ENCODE data around the gene BHLHE40. TPM values are rescaled to one million over a fixed set of nuclear protein-coding genes. Genes with fewer than 3 reads are reported as not detected.
A peak's percentile ranks its signal among the peaks of the same experiment; 100 is the strongest.

BHLHE40 gene
- total and polyA plus RNA-seq, 2 of the 13 experiments (the other 11 are each of a cell fraction or from before 2014, with no cell fraction given), result 1.8 to 51.0 TPM

GRCh38 chr3:5016211-5017161, 37.2 kb downstream of the BHLHE40 start (continued):
- TF ChIP-seq, protein P1, sequence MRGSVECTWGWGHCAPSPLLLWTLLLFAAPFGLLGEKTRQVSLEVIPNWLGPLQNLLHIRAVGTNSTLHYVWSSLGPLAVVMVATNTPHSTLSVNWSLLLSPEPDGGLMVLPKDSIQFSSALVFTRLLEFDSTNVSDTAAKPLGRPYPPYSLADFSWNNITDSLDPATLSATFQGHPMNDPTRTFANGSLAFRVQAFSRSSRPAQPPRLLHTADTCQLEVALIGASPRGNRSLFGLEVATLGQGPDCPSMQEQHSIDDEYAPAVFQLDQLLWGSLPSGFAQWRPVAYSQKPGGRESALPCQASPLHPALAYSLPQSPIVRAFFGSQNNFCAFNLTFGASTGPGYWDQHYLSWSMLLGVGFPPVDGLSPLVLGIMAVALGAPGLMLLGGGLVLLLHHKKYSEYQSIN (CRISPR knock-in tag; IDR thresholded peaks at IDR 0.05; ENCODE audit: borderline replicate concordance), result no peak
- TF ChIP-seq ZNF180 (CRISPR knock-in tag; IDR thresholded peaks at IDR 0.05; ENCODE audit: borderline replicate concordance, low read depth) (no peak), ZNF674 (CRISPR knock-in tag; IDR thresholded peaks at IDR 0.05; ENCODE audit: low read depth) (no peak), HNF1A (IDR thresholded peaks at IDR 0.05; ENCODE audit: low read depth) (no peak), HNF1A (CRISPR knock-in tag; IDR thresholded peaks at IDR 0.05; ENCODE audit: borderline replicate concordance) (no peak), ZNF12 (CRISPR knock-in tag; IDR thresholded peaks at IDR 0.05) (0 out of 2 replicates have a peak, but pooled peaks have one; percentile 57), TAF1 (CRISPR knock-in tag; IDR thresholded peaks at IDR 0.05) (no peak), ATRX (CRISPR knock-in tag; IDR thresholded peaks at IDR 0.05; ENCODE audit: borderline replicate concordance) (no peak), RBM22 (optimal IDR thresholded peaks at IDR 0.05; ENCODE audit: low read length) (no peak), ZNF124 (CRISPR knock-in tag; IDR thresholded peaks at IDR 0.05) (no peak), YEATS4 (CRISPR knock-in tag; IDR thresholded peaks at IDR 0.05; ENCODE audit: borderline replicate concordance) (no peak)
- TF ChIP-seq, protein P2, sequence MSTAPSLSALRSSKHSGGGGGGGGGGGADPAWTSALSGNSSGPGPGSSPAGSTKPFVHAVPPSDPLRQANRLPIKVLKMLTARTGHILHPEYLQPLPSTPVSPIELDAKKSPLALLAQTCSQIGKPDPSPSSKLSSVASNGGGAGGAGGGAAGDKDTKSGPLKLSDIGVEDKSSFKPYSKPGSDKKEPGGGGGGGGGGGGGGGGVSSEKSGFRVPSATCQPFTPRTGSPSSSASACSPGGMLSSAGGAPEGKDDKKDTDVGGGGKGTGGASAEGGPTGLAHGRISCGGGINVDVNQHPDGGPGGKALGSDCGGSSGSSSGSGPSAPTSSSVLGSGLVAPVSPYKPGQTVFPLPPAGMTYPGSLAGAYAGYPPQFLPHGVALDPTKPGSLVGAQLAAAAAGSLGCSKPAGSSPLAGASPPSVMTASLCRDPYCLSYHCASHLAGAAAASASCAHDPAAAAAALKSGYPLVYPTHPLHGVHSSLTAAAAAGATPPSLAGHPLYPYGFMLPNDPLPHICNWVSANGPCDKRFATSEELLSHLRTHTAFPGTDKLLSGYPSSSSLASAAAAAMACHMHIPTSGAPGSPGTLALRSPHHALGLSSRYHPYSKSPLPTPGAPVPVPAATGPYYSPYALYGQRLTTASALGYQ (CRISPR knock-in tag; IDR thresholded peaks at IDR 0.05), result no peak
- TF ChIP-seq, protein P3, sequence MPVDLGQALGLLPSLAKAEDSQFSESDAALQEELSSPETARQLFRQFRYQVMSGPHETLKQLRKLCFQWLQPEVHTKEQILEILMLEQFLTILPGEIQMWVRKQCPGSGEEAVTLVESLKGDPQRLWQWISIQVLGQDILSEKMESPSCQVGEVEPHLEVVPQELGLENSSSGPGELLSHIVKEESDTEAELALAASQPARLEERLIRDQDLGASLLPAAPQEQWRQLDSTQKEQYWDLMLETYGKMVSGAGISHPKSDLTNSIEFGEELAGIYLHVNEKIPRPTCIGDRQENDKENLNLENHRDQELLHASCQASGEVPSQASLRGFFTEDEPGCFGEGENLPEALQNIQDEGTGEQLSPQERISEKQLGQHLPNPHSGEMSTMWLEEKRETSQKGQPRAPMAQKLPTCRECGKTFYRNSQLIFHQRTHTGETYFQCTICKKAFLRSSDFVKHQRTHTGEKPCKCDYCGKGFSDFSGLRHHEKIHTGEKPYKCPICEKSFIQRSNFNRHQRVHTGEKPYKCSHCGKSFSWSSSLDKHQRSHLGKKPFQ (CRISPR knock-in tag; IDR thresholded peaks at IDR 0.05; ENCODE audit: insufficient replicate concordance), result no peak
